HEK293 (cell line): ENCODE measurements around the gene BCL2L11.

Experiments used
- HOXD13 ChIP-seq: sonication (generic); formaldehyde crosslinking; IDR thresholded peaks from 2 replicates; pipeline ENCODE4 v1.8.0; 2022; ENCODE audit warnings: missing genetic modification reagents, borderline replicate concordance
- MEIS1 ChIP-seq: sonication (generic); formaldehyde crosslinking; IDR thresholded peaks from 2 replicates; pipeline ENCODE4 v1.8.1; 2022; ENCODE audit warnings: missing genetic modification reagents, mild to moderate bottlenecking, borderline replicate concordance
- RBAK ChIP-seq: fragments of 450-650 bp; formaldehyde crosslinking; IDR thresholded peaks from 2 replicates; pipeline ENCODE4 v1.5.1; 2016; ENCODE audit warnings: missing biosample characterization, missing genetic modification characterization
- TRIM28 ChIP-seq: IDR thresholded peaks from 2 replicates; pipeline ENCODE4 v1.6.1; 2011; ENCODE audit warnings: low read length, control low read depth, borderline replicate concordance
- ZBTB17 ChIP-seq: fragments of 450-650 bp; formaldehyde crosslinking; IDR thresholded peaks from 2 replicates; pipeline ENCODE4 v1.5.1; 2016; ENCODE audit warnings: missing biosample characterization, missing genetic modification characterization
- ZBTB21 ChIP-seq: fragments of 450-650 bp; formaldehyde crosslinking; IDR thresholded peaks from 2 replicates; pipeline ENCODE4 v1.5.1; 2017; ENCODE audit warnings: missing biosample characterization, missing genetic modification characterization
- ZNF433 ChIP-seq: fragments of 450-650 bp; formaldehyde crosslinking; IDR thresholded peaks from 2 replicates; pipeline ENCODE4 v1.5.1; 2016; ENCODE audit warnings: missing biosample characterization, missing genetic modification characterization, low read depth
- ZNF670 ChIP-seq: fragments of 450-650 bp; formaldehyde crosslinking; IDR thresholded peaks from 2 replicates; pipeline ENCODE4 v1.5.1; 2016; ENCODE audit warnings: missing biosample characterization, missing genetic modification characterization, low read depth
- TF ChIP-seq, protein P1 (sequence below): fragments of 450-650 bp; formaldehyde crosslinking; IDR thresholded peaks from 2 replicates; pipeline ENCODE4 v1.5.1; 2016; ENCODE audit warnings: missing biosample characterization, missing genetic modification characterization
- TF ChIP-seq, protein P2 (sequence below): fragments of 450-650 bp; formaldehyde crosslinking; IDR thresholded peaks from 2 replicates; pipeline ENCODE4 v1.5.1; 2016; ENCODE audit warnings: missing biosample characterization, missing genetic modification characterization
- TF ChIP-seq, protein P3 (sequence below): fragments of 450-650 bp; formaldehyde crosslinking; IDR thresholded peaks from 2 replicates; pipeline ENCODE4 v1.5.1; 2016; ENCODE audit warnings: missing biosample characterization, missing genetic modification characterization

DNA sequence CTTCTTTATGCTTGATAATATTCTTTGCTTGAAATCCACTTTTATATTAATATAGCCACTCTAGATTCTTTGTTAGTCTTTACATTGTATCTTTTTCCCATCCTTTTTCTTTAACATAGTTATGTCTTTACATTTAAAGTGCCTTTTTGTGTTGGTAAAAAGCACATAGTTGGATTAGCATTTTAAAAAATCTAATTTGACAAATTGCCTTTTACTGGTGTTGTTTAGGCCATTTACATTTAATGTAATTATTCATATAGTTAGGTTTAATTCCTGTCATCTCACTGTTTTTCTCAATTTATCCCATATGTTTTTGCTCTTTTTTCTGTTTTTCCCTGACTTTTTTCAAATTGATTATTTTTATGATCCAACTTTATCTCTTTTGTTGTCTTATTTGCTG lies 93.2 kb downstream of the BCL2L11 start:
- TF ChIP-seq, protein P1, sequence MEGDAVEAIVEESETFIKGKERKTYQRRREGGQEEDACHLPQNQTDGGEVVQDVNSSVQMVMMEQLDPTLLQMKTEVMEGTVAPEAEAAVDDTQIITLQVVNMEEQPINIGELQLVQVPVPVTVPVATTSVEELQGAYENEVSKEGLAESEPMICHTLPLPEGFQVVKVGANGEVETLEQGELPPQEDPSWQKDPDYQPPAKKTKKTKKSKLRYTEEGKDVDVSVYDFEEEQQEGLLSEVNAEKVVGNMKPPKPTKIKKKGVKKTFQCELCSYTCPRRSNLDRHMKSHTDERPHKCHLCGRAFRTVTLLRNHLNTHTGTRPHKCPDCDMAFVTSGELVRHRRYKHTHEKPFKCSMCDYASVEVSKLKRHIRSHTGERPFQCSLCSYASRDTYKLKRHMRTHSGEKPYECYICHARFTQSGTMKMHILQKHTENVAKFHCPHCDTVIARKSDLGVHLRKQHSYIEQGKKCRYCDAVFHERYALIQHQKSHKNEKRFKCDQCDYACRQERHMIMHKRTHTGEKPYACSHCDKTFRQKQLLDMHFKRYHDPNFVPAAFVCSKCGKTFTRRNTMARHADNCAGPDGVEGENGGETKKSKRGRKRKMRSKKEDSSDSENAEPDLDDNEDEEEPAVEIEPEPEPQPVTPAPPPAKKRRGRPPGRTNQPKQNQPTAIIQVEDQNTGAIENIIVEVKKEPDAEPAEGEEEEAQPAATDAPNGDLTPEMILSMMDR (tag by site-specific recombination) = no peak
- TF ChIP-seq ZNF670 (tag by site-specific recombination) (no peak), HOXD13 (CRISPR knock-in tag) (no peak), TRIM28 (no peak), ZBTB17 (tag by site-specific recombination) (no peak), RBAK (tag by site-specific recombination) (no peak), ZBTB21 (tag by site-specific recombination) (no peak), ZNF433 (no peak), MEIS1 (CRISPR knock-in tag) (no peak)
- TF ChIP-seq, protein P2, sequence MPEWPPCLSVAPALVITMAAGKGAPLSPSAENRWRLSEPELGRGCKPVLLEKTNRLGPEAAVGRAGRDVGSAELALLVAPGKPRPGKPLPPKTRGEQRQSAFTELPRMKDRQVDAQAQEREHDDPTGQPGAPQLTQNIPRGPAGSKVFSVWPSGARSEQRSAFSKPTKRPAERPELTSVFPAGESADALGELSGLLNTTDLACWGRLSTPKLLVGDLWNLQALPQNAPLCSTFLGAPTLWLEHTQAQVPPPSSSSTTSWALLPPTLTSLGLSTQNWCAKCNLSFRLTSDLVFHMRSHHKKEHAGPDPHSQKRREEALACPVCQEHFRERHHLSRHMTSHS (tag by site-specific recombination) = no peak
- TF ChIP-seq, protein P3, sequence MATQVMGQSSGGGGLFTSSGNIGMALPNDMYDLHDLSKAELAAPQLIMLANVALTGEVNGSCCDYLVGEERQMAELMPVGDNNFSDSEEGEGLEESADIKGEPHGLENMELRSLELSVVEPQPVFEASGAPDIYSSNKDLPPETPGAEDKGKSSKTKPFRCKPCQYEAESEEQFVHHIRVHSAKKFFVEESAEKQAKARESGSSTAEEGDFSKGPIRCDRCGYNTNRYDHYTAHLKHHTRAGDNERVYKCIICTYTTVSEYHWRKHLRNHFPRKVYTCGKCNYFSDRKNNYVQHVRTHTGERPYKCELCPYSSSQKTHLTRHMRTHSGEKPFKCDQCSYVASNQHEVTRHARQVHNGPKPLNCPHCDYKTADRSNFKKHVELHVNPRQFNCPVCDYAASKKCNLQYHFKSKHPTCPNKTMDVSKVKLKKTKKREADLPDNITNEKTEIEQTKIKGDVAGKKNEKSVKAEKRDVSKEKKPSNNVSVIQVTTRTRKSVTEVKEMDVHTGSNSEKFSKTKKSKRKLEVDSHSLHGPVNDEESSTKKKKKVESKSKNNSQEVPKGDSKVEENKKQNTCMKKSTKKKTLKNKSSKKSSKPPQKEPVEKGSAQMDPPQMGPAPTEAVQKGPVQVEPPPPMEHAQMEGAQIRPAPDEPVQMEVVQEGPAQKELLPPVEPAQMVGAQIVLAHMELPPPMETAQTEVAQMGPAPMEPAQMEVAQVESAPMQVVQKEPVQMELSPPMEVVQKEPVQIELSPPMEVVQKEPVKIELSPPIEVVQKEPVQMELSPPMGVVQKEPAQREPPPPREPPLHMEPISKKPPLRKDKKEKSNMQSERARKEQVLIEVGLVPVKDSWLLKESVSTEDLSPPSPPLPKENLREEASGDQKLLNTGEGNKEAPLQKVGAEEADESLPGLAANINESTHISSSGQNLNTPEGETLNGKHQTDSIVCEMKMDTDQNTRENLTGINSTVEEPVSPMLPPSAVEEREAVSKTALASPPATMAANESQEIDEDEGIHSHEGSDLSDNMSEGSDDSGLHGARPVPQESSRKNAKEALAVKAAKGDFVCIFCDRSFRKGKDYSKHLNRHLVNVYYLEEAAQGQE (tag by site-specific recombination) = no peak
